Endodermal cell (in vitro differentiated cells): ENCODE data around the gene NPB. TPM values are rescaled to one million over a fixed set of nuclear protein-coding genes. Genes with fewer than 3 reads are reported as not detected.

Experiments used
- DNase-seq: peaks from one replicate; pipeline ENCODE4 v3.0.0-alpha.2; 2017
- H3K27ac ChIP-seq: 2 replicates; pipeline ENCODE4 v1.5.1; 2013; ENCODE audit warnings: mild to moderate bottlenecking, low read depth, low read length, moderate library complexity
- H3K27me3 ChIP-seq: 2 replicates; pipeline ENCODE4 v1.6.1; 2013; ENCODE audit warnings: mild to moderate bottlenecking, low read length, moderate library complexity; ENCODE audit not compliant: insufficient read depth, control insufficient read depth, poor library complexity, severe bottlenecking
- H3K36me3 ChIP-seq: 2 replicates; pipeline ENCODE4 v1.7.0; 2013; ENCODE audit warnings: mild to moderate bottlenecking, low read length, moderate library complexity; ENCODE audit not compliant: control insufficient read depth, insufficient read depth
- H3K4me1 ChIP-seq: one replicate; pipeline ENCODE4 v1.7.0; 2013; ENCODE audit warnings: low read length; ENCODE audit not compliant: control insufficient read depth, insufficient read depth
- H3K4me3 ChIP-seq: 2 replicates; pipeline ENCODE4 v1.5.1; 2013; ENCODE audit warnings: mild to moderate bottlenecking, low read length, moderate library complexity
- H3K9ac ChIP-seq: 2 replicates; pipeline ENCODE4 v1.6.1; 2013; ENCODE audit warnings: mild to moderate bottlenecking, low read length, moderate library complexity; ENCODE audit not compliant: poor library complexity, severe bottlenecking; ENCODE audit errors: extremely low read depth
- H3K9me3 ChIP-seq: 2 replicates; pipeline ENCODE4 v1.6.1; 2013; ENCODE audit warnings: mild to moderate bottlenecking, low read length, moderate library complexity; ENCODE audit not compliant: control insufficient read depth
- H3K27ac Mint-ChIP-seq: 2 replicates; pipeline ENCODE4 v1.8.0; 2020; ENCODE audit warnings: mixed read lengths
- H3K27me3 Mint-ChIP-seq: 2 replicates; pipeline ENCODE4 v1.8.0; 2021; ENCODE audit warnings: mild to moderate bottlenecking, mixed read lengths; ENCODE audit not compliant: insufficient read depth
- H3K36me3 Mint-ChIP-seq: 2 replicates; pipeline ENCODE4 v1.8.0; 2020; ENCODE audit warnings: low read depth, mixed read lengths
- H3K4me1 Mint-ChIP-seq: 2 replicates; pipeline ENCODE4 v1.8.0; 2020; ENCODE audit warnings: mixed read lengths
- H3K4me3 Mint-ChIP-seq: 2 replicates; pipeline ENCODE4 v1.8.0; 2020; ENCODE audit warnings: mild to moderate bottlenecking, moderate library complexity, mixed read lengths
- H3K9me3 Mint-ChIP-seq: 2 replicates; pipeline ENCODE4 v1.8.0; 2020; ENCODE audit warnings: mild to moderate bottlenecking, mixed read lengths
- WGBS, 2 experiments: methylation state at CpG; one replicate each; pipeline versions ENCODE4 v1.1.5 to v1.1.7; 2013; ENCODE audit warnings: missing lambda C conversion rate in 2 of 2, mixed read lengths in 1 of 2; ENCODE audit not compliant: insufficient coverage in 1 of 2, insufficient read length in 1 of 2; 5-methylcytosine and 5-hydroxymethylcytosine counted together
- total RNA-seq, 2 donors: library from RNA; stranded (reverse); fragmentation: NEBNext Ultra II Directional in 1 of 2; extraction: Animal tissue kit (Norgen Biotek cat#: 25700) in 1 of 2; gene quantifications; 2 replicates in 1 of 2; 3 replicates in 1 of 2; pipeline ENCODE4 v1.2.1, GENCODE V29; 2021
- TF ChIP-seq, protein P1 (sequence below): fragments of 200-600 bp; sonication (generic); conservative IDR thresholded peaks from 2 replicates; pipeline ENCODE4 v1.5.0; 2021; ENCODE audit warnings: antibody characterized with exemption, mild to moderate bottlenecking

NPB gene
- total RNA-seq, 2 donors from 2014 or later: 3.3 to 3.7 TPM

DNA sequence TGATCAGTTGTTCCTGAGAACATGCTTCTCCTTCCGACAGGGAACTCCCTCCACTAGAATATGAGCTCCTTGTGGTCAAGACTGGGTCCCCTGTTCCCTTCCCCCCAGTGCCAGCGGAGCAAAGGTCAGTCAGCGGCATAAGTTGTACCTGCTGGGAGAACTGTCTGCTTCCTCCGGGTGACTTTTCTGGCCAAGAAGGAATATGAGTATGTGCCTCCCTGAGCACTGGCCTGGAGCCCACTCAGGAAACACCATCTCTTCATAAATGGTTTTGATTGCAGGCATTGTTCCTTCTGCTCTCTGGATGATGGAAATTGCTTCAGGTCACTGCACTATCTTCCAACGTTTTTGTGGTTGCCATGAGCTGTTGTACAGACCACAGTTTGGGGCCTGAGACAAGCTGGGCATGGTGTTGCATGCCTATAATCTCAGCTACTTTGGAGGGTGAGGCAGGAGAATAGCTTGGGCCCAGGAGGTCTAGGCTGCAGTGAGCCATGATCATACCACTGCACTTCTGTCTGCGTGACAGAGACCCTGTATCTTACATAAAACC, 38.8 kb upstream of the NPB start:
- peaks cover 9% of the 10 kb centered on the region for H3K4me1 Mint-ChIP-seq
- no peak overlapping the region for H3K9ac ChIP-seq
- H3K27ac Mint-ChIP-seq: peak overlapping the region; percentile 56
- 89 to 95% methylated on average over 3 to 6 of the region's 6 CpGs for WGBS, 2 experiments
- peaks cover 54% of the 10 kb centered on the region for H3K36me3 ChIP-seq
- H3K4me3 ChIP-seq: peak overlapping the region; percentile 32
- H3K36me3 Mint-ChIP-seq: peaks cover 36% of the 10 kb centered on the region
- DNase-seq: no peak
- no peaks in the 10 kb centered on the region for H3K9me3 Mint-ChIP-seq
- no peaks in the 10 kb centered on the region for H3K9me3 ChIP-seq
- peak overlapping the region; percentile 39 for H3K4me3 Mint-ChIP-seq
- TF ChIP-seq, protein P1, sequence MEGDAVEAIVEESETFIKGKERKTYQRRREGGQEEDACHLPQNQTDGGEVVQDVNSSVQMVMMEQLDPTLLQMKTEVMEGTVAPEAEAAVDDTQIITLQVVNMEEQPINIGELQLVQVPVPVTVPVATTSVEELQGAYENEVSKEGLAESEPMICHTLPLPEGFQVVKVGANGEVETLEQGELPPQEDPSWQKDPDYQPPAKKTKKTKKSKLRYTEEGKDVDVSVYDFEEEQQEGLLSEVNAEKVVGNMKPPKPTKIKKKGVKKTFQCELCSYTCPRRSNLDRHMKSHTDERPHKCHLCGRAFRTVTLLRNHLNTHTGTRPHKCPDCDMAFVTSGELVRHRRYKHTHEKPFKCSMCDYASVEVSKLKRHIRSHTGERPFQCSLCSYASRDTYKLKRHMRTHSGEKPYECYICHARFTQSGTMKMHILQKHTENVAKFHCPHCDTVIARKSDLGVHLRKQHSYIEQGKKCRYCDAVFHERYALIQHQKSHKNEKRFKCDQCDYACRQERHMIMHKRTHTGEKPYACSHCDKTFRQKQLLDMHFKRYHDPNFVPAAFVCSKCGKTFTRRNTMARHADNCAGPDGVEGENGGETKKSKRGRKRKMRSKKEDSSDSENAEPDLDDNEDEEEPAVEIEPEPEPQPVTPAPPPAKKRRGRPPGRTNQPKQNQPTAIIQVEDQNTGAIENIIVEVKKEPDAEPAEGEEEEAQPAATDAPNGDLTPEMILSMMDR: no peak
- H3K27ac ChIP-seq: no peak overlapping the region
- H3K27me3 ChIP-seq: no peaks in the 10 kb centered on the region
- H3K4me1 ChIP-seq: peaks cover 8% of the 10 kb centered on the region
- no peaks in the 10 kb centered on the region for H3K27me3 Mint-ChIP-seq

- H3K27ac Mint-ChIP-seq: no peak overlapping the region
- DNase-seq: peak; percentile 83
Measured at GRCh38 chr17:81863833-81864768, 37.9 kb upstream of the NPB start.

GRCh38 chr17:81865358-81865732, 36.7 kb upstream of the NPB start:
- Histone ChIP-seq H3K4me1 (no peaks in the 10 kb centered on the region), H3K4me3 (no peak overlapping the region), H3K9me3 (no peaks in the 10 kb centered on the region), H3K27ac (no peak overlapping the region), H3K36me3 (peaks cover 53% of the 10 kb centered on the region), H3K27me3 (no peaks in the 10 kb centered on the region), H3K9ac (no peak overlapping the region)
- TF ChIP-seq, protein P1: no peak
- H3K36me3 Mint-ChIP-seq: peaks cover 25% of the 10 kb centered on the region
- H3K9me3 Mint-ChIP-seq: no peaks in the 10 kb centered on the region
- H3K27ac Mint-ChIP-seq: no peak overlapping the region
- H3K4me1 Mint-ChIP-seq: peaks cover 6% of the 10 kb centered on the region
- 94 to 98% methylated on average over 5 to 8 of the region's 8 CpGs for WGBS, 2 experiments
- no peaks in the 10 kb centered on the region for H3K27me3 Mint-ChIP-seq
- no peak for DNase-seq
- no peak overlapping the region for H3K4me3 Mint-ChIP-seq

More at GRCh38 chr17:81863833-81864768, 37.9 kb upstream of the NPB start:
- Histone ChIP-seq H3K27ac (no peak overlapping the region), H3K9me3 (no peaks in the 10 kb centered on the region), H3K9ac (no peak overlapping the region), H3K4me3 (no peak overlapping the region), H3K4me1 (peaks cover under 1% of the 10 kb centered on the region), H3K27me3 (no peaks in the 10 kb centered on the region), H3K36me3 (peaks cover 51% of the 10 kb centered on the region)
- TF ChIP-seq, protein P1: peak; percentile 53
- 90 to 94% methylated on average over 6 to 9 of the region's 9 CpGs for WGBS, 2 experiments
- no peaks in the 10 kb centered on the region for H3K27me3 Mint-ChIP-seq
- no peak overlapping the region for H3K4me3 Mint-ChIP-seq
- peaks cover 28% of the 10 kb centered on the region for H3K36me3 Mint-ChIP-seq
- H3K4me1 Mint-ChIP-seq: peaks cover 9% of the 10 kb centered on the region
- no peaks in the 10 kb centered on the region for H3K9me3 Mint-ChIP-seq
